Neural cell (in vitro differentiated cells): ENCODE measurements around the gene ADAMTS17. TPM values are rescaled to one million over a fixed set of nuclear protein-coding genes. Genes with fewer than 3 reads are reported as not detected.

Experiments
- H2AFZ ChIP-seq: fragments of 200-600, 300-800 bp; sonication (generic), shearing (Covaris generic); 2 replicates; pipeline ENCODE4 v1.6.0; 2014; ENCODE audit warnings: low read depth, mild to moderate bottlenecking, antibody characterized with exemption, low read length, moderate library complexity
- H3F3A ChIP-seq: fragments of 200-600 bp; shearing (Covaris generic); 2 replicates; pipeline ENCODE4 v1.6.1; 2016; ENCODE audit warnings: mild to moderate bottlenecking, moderate library complexity, mixed read lengths, antibody characterized with exemption, low read length; ENCODE audit not compliant: insufficient read depth, poor library complexity, severe bottlenecking
- H3K27ac ChIP-seq: fragments of 200-600, 300-800 bp; sonication (generic), shearing (Covaris generic); 2 replicates; pipeline ENCODE4 v1.5.1; 2014; ENCODE audit warnings: mild to moderate bottlenecking, low read length, moderate library complexity
- H3K27me3 ChIP-seq: fragments of 300-800, 200-600 bp; sonication (generic), shearing (Covaris generic); 2 replicates; pipeline ENCODE4 v1.6.0; 2014; ENCODE audit warnings: mild to moderate bottlenecking, low read depth, low read length, moderate library complexity; ENCODE audit not compliant: insufficient read depth
- H3K36me3 ChIP-seq: fragments of 300-800, 200-600 bp; sonication (generic), shearing (Covaris generic); 2 replicates; pipeline ENCODE4 v1.5.1; 2014; ENCODE audit warnings: mild to moderate bottlenecking, antibody characterized with exemption, low read length, moderate library complexity; ENCODE audit not compliant: insufficient read depth
- H3K4me2 ChIP-seq: fragments of 300-800, 200-600 bp; sonication (generic), shearing (Covaris generic); 2 replicates; pipeline ENCODE4 v1.6.0; 2014; ENCODE audit warnings: mild to moderate bottlenecking, low read length
- H3K4me3 ChIP-seq: fragments of 300-800, 200-600 bp; sonication (generic), shearing (Covaris generic); 2 replicates; pipeline ENCODE4 v1.5.1; 2014; ENCODE audit warnings: mild to moderate bottlenecking, low read length, moderate library complexity
- H3K79me2 ChIP-seq: fragments of 200-600 bp; shearing (Covaris generic); replicated peaks from 2 replicates; pipeline ENCODE4 v1.6.0; 2014; ENCODE audit warnings: mild to moderate bottlenecking, low read length, moderate library complexity; ENCODE audit not compliant: insufficient read depth
- H3K9ac ChIP-seq: fragments of 300-800, 200-600 bp; sonication (generic), shearing (Covaris generic); 2 replicates; pipeline ENCODE4 v1.6.1; 2016; ENCODE audit warnings: mild to moderate bottlenecking, low read length, mixed read lengths
- H3K9me2 ChIP-seq: fragments of 200-600 bp; shearing (Covaris generic); 2 replicates; pipeline ENCODE4 v1.6.1; 2016; ENCODE audit warnings: mild to moderate bottlenecking, low read length, mixed read lengths; ENCODE audit not compliant: insufficient read depth
- H3K9me3 ChIP-seq: fragments of 200-600, 300-800 bp; sonication (generic), shearing (Covaris generic); 2 replicates; pipeline ENCODE4 v1.6.1; 2016; ENCODE audit warnings: mild to moderate bottlenecking, mixed run types, low read length, moderate library complexity, mixed read lengths
- H4K20me1 ChIP-seq: fragments of 200-600 bp; shearing (Covaris generic); 2 replicates; pipeline ENCODE4 v1.6.1; 2016; ENCODE audit warnings: mild to moderate bottlenecking, mixed run types; ENCODE audit not compliant: insufficient read depth
- CTCF ChIP-seq: fragments of 450-650 bp; IDR thresholded peaks from 2 replicates; pipeline ENCODE4 v1.5.1; 2014; ENCODE audit warnings: antibody characterized with exemption, mild to moderate bottlenecking, moderate library complexity; ENCODE audit not compliant: poor library complexity, severe bottlenecking
- EP300 ChIP-seq: fragments of 450-650 bp; conservative IDR thresholded peaks from 2 replicates; pipeline ENCODE4 v1.6.1; 2014; ENCODE audit warnings: antibody characterized with exemption, mild to moderate bottlenecking, moderate library complexity; ENCODE audit not compliant: poor library complexity, severe bottlenecking
- EZH2 ChIP-seq: fragments of 200-600, 300-800 bp; shearing (Covaris generic), sonication (generic); IDR thresholded peaks from 2 replicates; pipeline ENCODE4 v1.6.1; 2014; ENCODE audit warnings: antibody characterized with exemption, low read length, borderline replicate concordance, mild to moderate bottlenecking; ENCODE audit not compliant: insufficient read depth, poor library complexity, severe bottlenecking
- MXI1 ChIP-seq: fragments of 450-650 bp; conservative IDR thresholded peaks from 2 replicates; pipeline ENCODE4 v1.6.1; 2014; ENCODE audit warnings: antibody characterized with exemption, mild to moderate bottlenecking; ENCODE audit not compliant: poor library complexity, severe bottlenecking
- POLR2AphosphoS5 ChIP-seq: IDR thresholded peaks from 2 replicates; pipeline ENCODE4 v1.6.1; 2012
- RAD21 ChIP-seq: fragments of 450-650 bp; conservative IDR thresholded peaks from 2 replicates; pipeline ENCODE4 v1.6.1; 2014; ENCODE audit warnings: antibody characterized with exemption, mild to moderate bottlenecking, moderate library complexity
- SMC3 ChIP-seq: fragments of 450-650 bp; conservative IDR thresholded peaks from 2 replicates; pipeline ENCODE4 v1.6.1; 2014; ENCODE audit warnings: antibody characterized with exemption, mild to moderate bottlenecking, moderate library complexity; ENCODE audit not compliant: poor library complexity
- TAF1 ChIP-seq: IDR thresholded peaks from 2 replicates; pipeline ENCODE4 v1.6.1; 2012; ENCODE audit warnings: low read depth
- polyA plus RNA-seq: library from polyadenylated mRNA; depleted of rRNA; stranded (reverse); fragments of >200 nt; gene quantifications from 2 replicates; pipeline ENCODE4 v1.2.3, GENCODE V29; 2014
- TF ChIP-seq, protein P1 (sequence below): IDR thresholded peaks from 2 replicates; pipeline ENCODE4 v1.6.1; 2012; ENCODE audit warnings: borderline replicate concordance

The ADAMTS17 gene
- polyA plus RNA-seq, 1 donor from 2014 or later, result 0.04 TPM

DNA sequence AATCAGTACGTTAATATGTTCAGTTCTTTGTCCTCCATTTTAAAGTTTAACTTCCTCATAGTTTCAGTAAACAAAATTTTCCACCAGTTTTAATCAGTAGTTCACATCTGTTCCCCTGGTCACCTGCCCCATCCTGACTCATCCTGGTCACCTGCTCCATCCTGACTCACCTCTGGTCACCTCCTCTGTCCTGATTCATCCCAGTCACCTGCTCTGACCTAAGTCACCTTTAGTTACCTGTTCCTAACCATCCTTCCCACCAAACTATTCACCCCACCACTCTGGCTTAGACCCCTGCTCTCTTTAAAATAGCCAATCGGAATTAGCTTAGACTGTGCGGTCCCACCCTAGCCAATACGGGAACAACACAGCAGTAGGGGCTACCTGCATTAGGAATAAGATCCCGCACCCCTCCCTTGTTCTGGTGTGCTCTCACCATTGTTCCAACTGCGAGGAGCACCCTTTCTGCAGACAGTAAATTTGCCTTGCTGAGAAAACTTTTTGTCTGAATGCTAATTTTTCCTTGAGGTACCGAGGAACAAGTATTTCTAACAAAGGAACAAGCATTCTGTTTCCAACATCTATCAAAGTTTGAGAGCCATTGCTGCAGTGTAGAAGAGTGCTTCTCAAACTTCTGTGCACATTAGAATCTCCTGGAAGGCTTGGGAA lies 169.3 kb downstream of the ADAMTS17 start:
- Histone ChIP-seq H3K36me3 (no peaks in the 10 kb centered on the region), H4K20me1 (no peaks in the 10 kb centered on the region), H3K79me2 (no peaks in the 10 kb centered on the region), H3K9ac (no peak overlapping the region), H2AFZ (no peak overlapping the region), H3K27ac (no peak overlapping the region), H3K4me2 (no peak overlapping the region), H3K27me3 (no peaks in the 10 kb centered on the region), H3K9me2 (no peaks in the 10 kb centered on the region), H3K4me3 (no peak overlapping the region), H3K9me3 (no peaks in the 10 kb centered on the region), H3F3A (no peaks in the 10 kb centered on the region)
- TF ChIP-seq CTCF (no peak), TAF1 (no peak), EZH2 (no peak), EP300 (no peak), SMC3 (no peak), MXI1 (no peak), RAD21 (no peak), POLR2AphosphoS5 (no peak)
- TF ChIP-seq, protein P1, sequence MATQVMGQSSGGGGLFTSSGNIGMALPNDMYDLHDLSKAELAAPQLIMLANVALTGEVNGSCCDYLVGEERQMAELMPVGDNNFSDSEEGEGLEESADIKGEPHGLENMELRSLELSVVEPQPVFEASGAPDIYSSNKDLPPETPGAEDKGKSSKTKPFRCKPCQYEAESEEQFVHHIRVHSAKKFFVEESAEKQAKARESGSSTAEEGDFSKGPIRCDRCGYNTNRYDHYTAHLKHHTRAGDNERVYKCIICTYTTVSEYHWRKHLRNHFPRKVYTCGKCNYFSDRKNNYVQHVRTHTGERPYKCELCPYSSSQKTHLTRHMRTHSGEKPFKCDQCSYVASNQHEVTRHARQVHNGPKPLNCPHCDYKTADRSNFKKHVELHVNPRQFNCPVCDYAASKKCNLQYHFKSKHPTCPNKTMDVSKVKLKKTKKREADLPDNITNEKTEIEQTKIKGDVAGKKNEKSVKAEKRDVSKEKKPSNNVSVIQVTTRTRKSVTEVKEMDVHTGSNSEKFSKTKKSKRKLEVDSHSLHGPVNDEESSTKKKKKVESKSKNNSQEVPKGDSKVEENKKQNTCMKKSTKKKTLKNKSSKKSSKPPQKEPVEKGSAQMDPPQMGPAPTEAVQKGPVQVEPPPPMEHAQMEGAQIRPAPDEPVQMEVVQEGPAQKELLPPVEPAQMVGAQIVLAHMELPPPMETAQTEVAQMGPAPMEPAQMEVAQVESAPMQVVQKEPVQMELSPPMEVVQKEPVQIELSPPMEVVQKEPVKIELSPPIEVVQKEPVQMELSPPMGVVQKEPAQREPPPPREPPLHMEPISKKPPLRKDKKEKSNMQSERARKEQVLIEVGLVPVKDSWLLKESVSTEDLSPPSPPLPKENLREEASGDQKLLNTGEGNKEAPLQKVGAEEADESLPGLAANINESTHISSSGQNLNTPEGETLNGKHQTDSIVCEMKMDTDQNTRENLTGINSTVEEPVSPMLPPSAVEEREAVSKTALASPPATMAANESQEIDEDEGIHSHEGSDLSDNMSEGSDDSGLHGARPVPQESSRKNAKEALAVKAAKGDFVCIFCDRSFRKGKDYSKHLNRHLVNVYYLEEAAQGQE, result no peak

GRCh38 chr15:100171411-100171810 lies 170.4 kb downstream of the ADAMTS17 start:
- TF ChIP-seq EZH2, result no peak
- no peak for TF ChIP-seq TAF1
- TF ChIP-seq RAD21, result no peak
- no peak for TF ChIP-seq EP300
- no peak for TF ChIP-seq CTCF
- TF ChIP-seq SMC3, result no peak
- TF ChIP-seq POLR2AphosphoS5, result no peak
- TF ChIP-seq, protein P1, result no peak
- no peak for TF ChIP-seq MXI1
- Histone ChIP-seq H3K4me3 (no peak overlapping the region), H3K9me3 (no peaks in the 10 kb centered on the region), H3K4me2 (no peak overlapping the region), H4K20me1 (no peaks in the 10 kb centered on the region), H3K36me3 (no peaks in the 10 kb centered on the region), H3K27me3 (no peaks in the 10 kb centered on the region), H3K9me2 (no peaks in the 10 kb centered on the region), H3K27ac (no peak overlapping the region), H2AFZ (no peak overlapping the region), H3K9ac (no peak overlapping the region), H3F3A (no peaks in the 10 kb centered on the region), H3K79me2 (no peaks in the 10 kb centered on the region)
